Measurements from ENCODE around the gene MAP2K6. TPM values are rescaled to one million over a fixed set of nuclear protein-coding genes. Genes with fewer than 3 reads are reported as not detected.

MAP2K6 gene
- total RNA-seq, 2 experiments from 2014 or later: 10.3 to 27.6 TPM

- no peak overlapping the region for H2AFZ ChIP-seq (ENCODE audit: low read length)
- H3K9me2 ChIP-seq (ENCODE audit: insufficient read depth, low read length): no peaks in the 10 kb centered on the region
- peaks cover 3% of the 10 kb centered on the region; the same call in 1 of the 2 replicates for H3K79me2 ChIP-seq (ENCODE audit: insufficient read depth, low read depth, low read length)
- H3K9me3 ChIP-seq (ENCODE audit: low read length): no peaks in the 10 kb centered on the region; the same call in 1 of the 2 replicates
- TF ChIP-seq CTCF (conservative IDR thresholded peaks at IDR 0.05; ENCODE audit: low read length): no peak
- no peak for TF ChIP-seq EZH2phosphoT487 (IDR thresholded peaks at IDR 0.05; ENCODE audit: borderline replicate concordance, low read depth, low read length)
- H3K36me3 ChIP-seq (ENCODE audit: insufficient read depth, low read length): no peaks in the 10 kb centered on the region
- TSS peak; percentile 95 for BruUV-seq (replicated peaks)
- peak overlapping the region; percentile 47 for H3K4me3 ChIP-seq (ENCODE audit: low read depth, low read length, poor library complexity, severe bottlenecking)
- peak overlapping the region; percentile 66 for H3K4me2 ChIP-seq (ENCODE audit: low read length)
- H3K4me1 ChIP-seq (ENCODE audit: insufficient read depth, low read length, poor library complexity, severe bottlenecking): peaks cover 93% of the 10 kb centered on the region
- POLR2A ChIA-PET: interaction anchor here (0.6 to 6.7 kb wide), 10 partner anchors 8 to 1406 kb away, joined by 3 to 67 read pairs (median 4); no protein-coding TSS in a partner anchor
- CTCF ChIA-PET (ENCODE audit: unreplicated experiment): interaction anchor here (0.5 to 3.1 kb wide), 2 partner anchors 26 to 1316 kb away, joined by 3 to 10 read pairs; no protein-coding TSS in a partner anchor
- no peaks in the 10 kb centered on the region for H4K20me1 ChIP-seq (ENCODE audit: insufficient read depth, low read length)
- peak overlapping the region; percentile 94 for H3K27ac ChIP-seq (ENCODE audit: low read depth, low read length, poor library complexity, severe bottlenecking)
- DNase-seq (ENCODE audit: low spot score): peak; percentile 100
- intact Hi-C loops (cut with micrococcal nuclease; ENCODE audit: unreplicated experiment): loop anchor here (1.0 to 5.0 kb wide), 5 partner anchors 26 to 1069 kb away; partner anchors contain the start of gene PRKAR1A
Measured at GRCh38 chr17:69581061-69581961, 166.8 kb downstream of the MAP2K6 start.

GRCh38 chr17:69588316-69588715 is 173.8 kb downstream of the MAP2K6 start:
- Histone ChIP-seq H2AFZ (ENCODE audit: low read length) (no peak overlapping the region), H3K4me1 (ENCODE audit: insufficient read depth, low read length, poor library complexity, severe bottlenecking) (peaks cover 47% of the 10 kb centered on the region), H3K4me3 (ENCODE audit: low read depth, low read length, poor library complexity, severe bottlenecking) (no peak overlapping the region), H3K36me3 (ENCODE audit: insufficient read depth, low read length) (no peaks in the 10 kb centered on the region), H3K27ac (ENCODE audit: low read depth, low read length, poor library complexity, severe bottlenecking) (no peak overlapping the region), H3K9me3 (ENCODE audit: low read length) (no peaks in the 10 kb centered on the region; the same call in 1 of the 2 replicates), H3K9me2 (ENCODE audit: insufficient read depth, low read length) (no peaks in the 10 kb centered on the region), H3K4me2 (ENCODE audit: low read length) (no peak overlapping the region), H3K79me2 (ENCODE audit: insufficient read depth, low read depth, low read length) (no peaks in the 10 kb centered on the region), H4K20me1 (ENCODE audit: insufficient read depth, low read length) (no peaks in the 10 kb centered on the region)
- TF ChIP-seq CTCF (conservative IDR thresholded peaks at IDR 0.05; ENCODE audit: low read length): no peak
- no peak for TF ChIP-seq EZH2phosphoT487 (IDR thresholded peaks at IDR 0.05; ENCODE audit: borderline replicate concordance, low read depth, low read length)
- no peak for DNase-seq (ENCODE audit: low spot score)
- no TSS peak for BruUV-seq (replicated peaks)
- ChIA-PET CTCF (ENCODE audit: unreplicated experiment) (no interaction called here), POLR2A (interaction anchor here (0.6 to 2.8 kb wide), 7 partner anchors 9 to 132 kb away, joined by 3 to 9 read pairs (median 5); no protein-coding TSS in a partner anchor)
- intact Hi-C loops (cut with micrococcal nuclease; ENCODE audit: unreplicated experiment): no loop called here

Data from OCI-LY7 (cell line).